ENCODE measurements around the gene ZNF423. TPM values are rescaled to one million over a fixed set of nuclear protein-coding genes. Genes with fewer than 3 reads are reported as not detected.
A peak's percentile ranks its signal among the peaks of the same experiment; 100 is the strongest.

The ZNF423 gene
- polyA plus RNA-seq, 1 of the 3 experiments (the other 2 are of a cell fraction): 1.2 TPM

DNA sequence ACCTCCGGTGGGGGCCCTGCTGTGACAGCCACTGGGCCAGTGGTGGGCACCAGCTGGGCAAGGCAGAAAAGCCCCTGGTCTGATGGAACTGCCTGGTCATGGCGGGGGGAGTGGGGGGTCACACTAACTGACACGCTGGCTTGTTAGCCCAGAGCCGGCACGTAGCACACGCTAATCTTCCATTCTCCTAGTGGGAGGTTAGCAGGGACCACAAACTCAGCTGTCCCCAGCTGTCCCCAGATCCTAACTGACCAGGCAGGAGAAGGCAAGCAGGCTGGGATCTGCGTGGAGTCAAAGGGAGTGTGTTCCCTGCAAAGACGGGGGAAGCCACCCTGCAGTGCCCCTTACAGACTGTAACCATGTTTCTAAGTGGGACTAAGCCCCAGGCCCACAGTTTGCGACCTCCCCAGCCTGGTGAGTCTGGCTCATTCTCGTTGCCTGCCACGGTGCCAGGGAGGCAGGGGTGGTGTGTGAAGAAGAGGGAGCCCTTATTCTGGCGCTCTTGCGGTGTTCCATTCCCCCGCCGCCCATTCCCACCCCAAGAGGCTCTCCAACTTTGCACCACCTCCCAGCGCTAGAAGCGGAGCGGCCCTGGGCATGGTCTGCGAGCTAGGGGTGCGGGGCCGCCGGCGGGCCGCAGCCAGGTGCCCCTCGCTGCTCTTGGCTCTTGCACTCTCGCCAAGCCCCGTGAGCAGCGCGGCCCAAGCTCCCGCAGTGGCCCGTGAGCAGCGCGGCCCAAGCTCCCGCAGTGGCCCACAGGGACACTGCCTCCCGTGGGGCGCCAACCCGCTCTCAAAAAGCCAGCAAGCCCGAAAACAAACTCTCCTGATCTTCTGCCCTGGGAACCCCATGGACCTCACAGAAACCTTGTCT, 12.1 kb upstream of the ZNF423 start:
- Histone ChIP-seq H3K4me2 (no peak overlapping the region), H3K9me3 (no peaks in the 10 kb centered on the region), H3K36me3 (replicated peaks in 1 of 2; ENCODE audit: control insufficient read depth in 1 of 2, insufficient read depth in 2 of 2, low read length in 1 of 2) (no peaks in the 10 kb centered on the region), H3K9me2 (no peaks in the 10 kb centered on the region), H3K4me3 (ENCODE audit: low read depth in 2 of 2, low read length in 1 of 2) (no peak overlapping the region), H3K27me3 (ENCODE audit: insufficient read depth) (peaks cover 12% of the 10 kb centered on the region; the same call in 1 of the 2 replicates), H3K79me2 (ENCODE audit: insufficient read depth) (no peaks in the 10 kb centered on the region; the same call in 1 of the 2 replicates), H3K4me1 (ENCODE audit: control insufficient read depth in 1 of 2, insufficient read depth in 2 of 2, low read depth in 1 of 2, low read length in 1 of 2) (peaks cover 0 to 18% of the 10 kb centered on the region in 2 experiments; a peak in 1 of 4 replicates), H3K27ac (ENCODE audit: low read depth in 2 of 2, low read length in 1 of 2) (no peak overlapping the region), H3K9ac (no peak overlapping the region), H4K20me1 (ENCODE audit: insufficient read depth) (no peaks in the 10 kb centered on the region), H3F3A (replicated peaks; ENCODE audit: insufficient read depth) (no peaks in the 10 kb centered on the region), H2AFZ (ENCODE audit: low read depth) (no peak overlapping the region)
- ChIA-PET POLR2A (interaction anchor here (0.6 kb wide), 1 partner anchor 12 kb away, joined by 4 read pairs; the partner anchor contains the start of gene ZNF423), CTCF (interaction anchor here (1.0 to 8.8 kb wide), 5 partner anchors 8 to 460 kb away, joined by 4 to 41 read pairs (median 7); no protein-coding TSS in a partner anchor)
- no peak for DNase-seq
- WGBS (ENCODE audit: low lambda C conversion rate): 20% methylated on average over 7 of the region's 38 CpGs
- TF ChIP-seq MEF2A (IDR thresholded peaks at IDR 0.05; ENCODE audit: borderline replicate concordance, low read depth) (no peak), EZH2phosphoT487 (IDR thresholded peaks at IDR 0.05; ENCODE audit: borderline replicate concordance, low read depth) (no peak), EP300 (IDR thresholded peaks at IDR 0.05; ENCODE audit: borderline replicate concordance in 1 of 2, low read depth in 1 of 2, low read length in 1 of 2) (no peak)

DNA sequence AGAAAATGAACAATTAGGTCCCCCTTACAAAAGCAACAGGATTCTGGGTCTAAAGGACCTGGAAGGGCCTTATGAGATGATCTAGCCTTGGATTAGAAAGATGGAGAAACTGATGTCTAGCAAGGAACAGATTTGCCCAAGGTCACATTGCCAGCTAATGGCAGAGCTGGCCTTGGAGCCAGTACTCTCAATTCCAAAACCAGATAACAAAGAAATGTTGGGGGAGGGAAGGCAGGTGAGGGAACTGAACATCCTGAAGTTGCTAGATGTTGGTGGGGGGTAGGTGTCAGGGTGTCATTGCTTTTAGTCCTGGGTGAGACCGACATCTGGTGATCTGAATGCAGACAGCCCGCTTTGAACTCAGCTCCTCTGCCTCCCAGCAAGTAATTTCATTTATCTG, 11.3 kb upstream of the ZNF423 start:
- Histone ChIP-seq H3K79me2 (ENCODE audit: insufficient read depth) (no peaks in the 10 kb centered on the region; the same call in 1 of the 2 replicates), H3K9me2 (no peaks in the 10 kb centered on the region), H3K4me3 (ENCODE audit: low read depth in 2 of 2, low read length in 1 of 2) (no peak overlapping the region), H3K4me1 (ENCODE audit: control insufficient read depth in 1 of 2, insufficient read depth in 2 of 2, low read depth in 1 of 2, low read length in 1 of 2) (peaks cover 0 to 18% of the 10 kb centered on the region in 2 experiments; a peak in 1 of 4 replicates), H3K36me3 (replicated peaks in 1 of 2; ENCODE audit: control insufficient read depth in 1 of 2, insufficient read depth in 2 of 2, low read length in 1 of 2) (no peaks in the 10 kb centered on the region), H3K27ac (ENCODE audit: low read depth in 2 of 2, low read length in 1 of 2) (peak overlapping the region in 1 of 2 experiments; percentile 93; a peak in 2 of 4 replicates), H3K27me3 (ENCODE audit: insufficient read depth) (peaks cover 12% of the 10 kb centered on the region; the same call in 1 of the 2 replicates), H3F3A (replicated peaks; ENCODE audit: insufficient read depth) (no peaks in the 10 kb centered on the region), H3K9ac (no peak overlapping the region), H3K4me2 (no peak overlapping the region), H2AFZ (ENCODE audit: low read depth) (no peak overlapping the region), H4K20me1 (ENCODE audit: insufficient read depth) (no peaks in the 10 kb centered on the region), H3K9me3 (no peaks in the 10 kb centered on the region)
- no peak for TF ChIP-seq NRF1 (IDR thresholded peaks at IDR 0.05; ENCODE audit: low read depth, low read length)
- no peak for TF ChIP-seq CHD2 (IDR thresholded peaks at IDR 0.05; ENCODE audit: low read length, partially characterized antibody)
- no peak for TF ChIP-seq ELF1 (IDR thresholded peaks at IDR 0.05)
- no peak for TF ChIP-seq NFIC (IDR thresholded peaks at IDR 0.05; ENCODE audit: borderline replicate concordance)
- TF ChIP-seq, protein P1, sequence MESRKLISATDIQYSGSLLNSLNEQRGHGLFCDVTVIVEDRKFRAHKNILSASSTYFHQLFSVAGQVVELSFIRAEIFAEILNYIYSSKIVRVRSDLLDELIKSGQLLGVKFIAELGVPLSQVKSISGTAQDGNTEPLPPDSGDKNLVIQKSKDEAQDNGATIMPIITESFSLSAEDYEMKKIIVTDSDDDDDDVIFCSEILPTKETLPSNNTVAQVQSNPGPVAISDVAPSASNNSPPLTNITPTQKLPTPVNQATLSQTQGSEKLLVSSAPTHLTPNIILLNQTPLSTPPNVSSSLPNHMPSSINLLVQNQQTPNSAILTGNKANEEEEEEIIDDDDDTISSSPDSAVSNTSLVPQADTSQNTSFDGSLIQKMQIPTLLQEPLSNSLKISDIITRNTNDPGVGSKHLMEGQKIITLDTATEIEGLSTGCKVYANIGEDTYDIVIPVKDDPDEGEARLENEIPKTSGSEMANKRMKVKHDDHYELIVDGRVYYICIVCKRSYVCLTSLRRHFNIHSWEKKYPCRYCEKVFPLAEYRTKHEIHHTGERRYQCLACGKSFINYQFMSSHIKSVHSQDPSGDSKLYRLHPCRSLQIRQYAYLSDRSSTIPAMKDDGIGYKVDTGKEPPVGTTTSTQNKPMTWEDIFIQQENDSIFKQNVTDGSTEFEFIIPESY (IDR thresholded peaks at IDR 0.05; ENCODE audit: borderline replicate concordance, low read depth): no peak
- no peak for TF ChIP-seq TAF1 (IDR thresholded peaks at IDR 0.05; ENCODE audit: borderline replicate concordance, low read depth, low read length)
- ChIA-PET CTCF (interaction anchor here (0.8 to 8.8 kb wide), 6 partner anchors 10 to 274 kb away, joined by 3 to 41 read pairs (median 6); no protein-coding TSS in a partner anchor), POLR2A (no interaction called here)
- WGBS (ENCODE audit: low lambda C conversion rate): 69% methylated on average over 2 of the region's 2 CpGs
- peak; percentile 51 for DNase-seq
